ENCODE measurements around the gene ARL16.
A peak's percentile ranks its signal among the peaks of the same experiment; 100 is the strongest.

The ARL16 gene

DNA sequence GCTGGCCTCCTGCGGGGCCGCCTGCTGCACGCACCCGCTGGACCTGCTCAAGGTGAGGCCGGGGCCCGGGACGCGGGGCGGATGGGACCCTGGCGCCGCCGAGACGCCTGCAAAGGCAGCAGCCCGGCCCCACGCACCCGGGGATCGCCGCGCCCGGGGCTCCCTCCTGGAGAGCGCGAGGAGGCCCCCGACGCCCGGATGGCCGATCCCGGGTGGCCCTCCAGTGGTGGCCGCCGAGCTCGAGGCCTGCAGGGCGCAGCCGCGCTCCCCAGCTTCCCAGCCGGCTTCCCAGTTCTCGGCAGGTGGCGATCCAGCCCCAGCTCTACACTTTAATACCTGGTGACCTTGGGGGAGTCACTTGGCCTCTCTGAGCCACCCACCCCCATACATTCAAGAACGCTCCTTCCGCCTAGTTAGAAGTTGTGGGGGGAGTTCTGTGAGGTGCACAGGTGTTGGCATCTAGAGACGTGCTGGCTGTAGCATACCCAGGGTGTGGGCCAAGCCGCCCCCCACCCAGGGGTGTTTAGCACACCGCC is 28.9 kb upstream of the ARL16 start:
- DNase-seq (ENCODE audit: low read depth in 2 of 2) = no peak

DNA sequence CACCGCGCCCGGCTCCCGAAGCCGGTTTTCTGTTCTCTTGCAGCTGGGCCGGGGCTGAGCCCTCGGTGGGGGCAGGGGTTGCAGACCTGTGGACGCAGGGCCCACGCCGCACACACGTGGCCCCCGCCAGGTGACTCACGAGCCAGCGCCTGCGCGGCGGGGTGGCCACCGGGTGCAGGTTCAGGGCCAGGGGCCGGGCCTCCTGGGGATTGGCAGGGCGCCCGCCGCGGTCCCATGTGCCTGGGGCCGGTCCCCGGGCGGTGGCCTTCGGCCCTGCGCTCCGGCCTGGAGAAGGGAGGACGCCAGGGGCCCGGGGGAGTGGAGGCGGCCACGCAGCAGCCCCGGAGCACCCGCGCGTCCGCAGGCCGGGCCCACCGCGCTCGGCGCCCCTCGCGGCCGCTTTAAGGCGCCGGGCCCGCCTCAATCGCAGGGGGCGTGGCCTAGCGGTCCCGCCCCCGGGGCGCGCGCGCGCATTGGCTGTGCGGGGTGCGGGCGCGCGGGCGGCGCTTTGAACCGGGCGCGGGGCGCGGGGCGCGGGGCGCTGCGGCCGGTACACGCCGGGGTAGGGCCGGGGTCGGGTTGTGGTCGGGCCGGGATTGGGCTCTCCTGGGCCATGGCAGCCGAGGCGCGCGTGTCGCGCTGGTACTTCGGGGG is 28.3 kb upstream of the ARL16 start, which contains the start of gene SLC25A10:
TSS of gene SLC25A10 (plus strand) at position 471 of the 654 bp plus-strand sequence. CDS start at position 614, 143 bp downstream.
- DNase-seq (ENCODE audit: low read depth in 2 of 2) = peak; percentile 36 to 53

DNA sequence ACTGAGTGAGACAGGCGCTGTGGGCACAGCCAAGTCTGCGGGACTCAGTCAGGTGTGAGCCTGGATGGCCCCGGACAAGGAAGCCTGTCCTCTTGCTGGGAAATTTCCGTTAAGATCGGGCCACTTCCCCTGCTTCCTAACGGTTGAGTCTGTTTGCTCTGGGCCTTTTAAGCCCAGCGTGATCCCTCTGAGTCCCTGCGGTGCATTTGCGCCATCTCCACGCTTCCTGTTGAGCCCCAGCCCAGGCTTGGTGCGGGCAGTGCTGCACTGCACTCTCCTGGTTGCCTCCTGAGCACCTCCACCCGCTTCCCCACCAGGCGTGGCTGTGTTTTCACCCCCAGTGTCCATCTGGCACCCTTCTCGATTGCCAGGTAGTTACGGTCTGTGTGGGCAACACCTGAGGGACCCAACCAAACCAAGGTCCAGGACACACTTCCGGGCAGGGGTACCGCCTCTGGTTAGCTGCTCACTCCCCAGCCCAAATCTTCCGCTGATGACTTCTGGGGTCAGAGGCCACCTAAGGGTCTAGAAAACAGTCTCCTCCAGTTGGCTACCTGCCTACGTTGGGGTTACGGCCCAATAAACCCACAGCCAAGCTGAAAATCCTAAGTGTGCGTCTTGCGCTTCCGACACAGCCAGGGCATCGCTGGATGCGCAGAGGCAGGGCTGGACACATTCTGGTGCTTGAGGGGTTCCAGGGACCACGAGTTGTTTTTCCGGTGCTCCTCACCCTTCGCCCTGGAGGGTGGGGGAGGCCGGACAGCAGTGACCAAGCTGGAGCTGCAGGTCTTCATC is 27.1 kb upstream of the ARL16 start:
- DNase-seq (ENCODE audit: low read depth in 2 of 2) = no peak

GRCh38 chr17:81708739-81709185 is 25.2 kb upstream of the ARL16 start:
- DNase-seq (ENCODE audit: low read depth in 2 of 2) = no peak

DNA sequence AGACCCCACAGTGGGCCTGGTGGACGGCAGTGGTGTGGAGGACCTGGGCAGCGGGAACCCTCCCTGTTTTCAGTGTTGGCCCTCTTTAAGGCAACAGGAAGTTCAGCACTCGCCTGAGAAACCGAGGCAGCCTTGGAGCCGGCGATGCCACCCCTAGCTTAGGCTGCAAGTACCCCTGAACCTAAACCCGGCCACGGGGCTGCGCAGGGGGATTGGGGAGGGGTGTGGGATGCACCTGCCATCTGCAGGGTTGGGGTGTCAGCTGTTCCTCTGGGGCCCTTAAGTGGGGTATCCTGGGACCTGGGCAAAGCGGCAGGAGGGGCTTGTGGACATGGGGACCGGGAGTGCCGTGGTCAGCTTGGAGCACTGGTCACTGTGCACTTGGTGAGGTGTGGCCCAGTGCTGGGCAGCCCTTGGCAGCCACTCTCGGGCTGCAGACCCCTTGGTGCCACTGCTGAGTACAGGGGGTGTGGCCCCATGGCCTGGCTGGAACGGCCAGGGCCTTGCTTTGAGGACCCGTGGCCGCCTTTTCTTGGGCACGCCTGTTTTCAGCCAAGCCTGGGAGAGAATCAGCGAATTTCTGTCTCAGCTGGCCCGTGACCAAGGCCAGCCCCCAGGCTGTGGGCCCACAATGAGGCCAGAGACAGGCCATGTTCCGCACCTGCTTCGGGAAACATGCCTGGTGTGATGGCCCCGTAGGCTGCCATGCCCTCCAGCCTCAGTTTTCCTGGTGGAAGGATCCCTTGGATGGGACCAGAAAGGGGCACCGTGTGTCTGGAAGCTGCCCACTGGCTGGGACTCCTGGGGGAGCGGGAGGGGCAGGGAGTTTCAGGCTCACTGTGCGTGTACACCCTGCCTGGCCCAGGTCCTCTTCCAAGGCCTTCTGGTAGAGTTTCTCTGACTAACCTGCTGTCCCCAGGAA is 24.4 kb upstream of the ARL16 start:
- DNase-seq (ENCODE audit: low read depth in 2 of 2) = no peak

- no peak for DNase-seq (ENCODE audit: low read depth in 2 of 2)
Observed at GRCh38 chr17:81706757-81707624, 23.4 kb upstream of the ARL16 start.

GRCh38 chr17:81706232-81706611 is 22.6 kb upstream of the ARL16 start:
- no peak for DNase-seq (ENCODE audit: low read depth in 2 of 2)

DNA sequence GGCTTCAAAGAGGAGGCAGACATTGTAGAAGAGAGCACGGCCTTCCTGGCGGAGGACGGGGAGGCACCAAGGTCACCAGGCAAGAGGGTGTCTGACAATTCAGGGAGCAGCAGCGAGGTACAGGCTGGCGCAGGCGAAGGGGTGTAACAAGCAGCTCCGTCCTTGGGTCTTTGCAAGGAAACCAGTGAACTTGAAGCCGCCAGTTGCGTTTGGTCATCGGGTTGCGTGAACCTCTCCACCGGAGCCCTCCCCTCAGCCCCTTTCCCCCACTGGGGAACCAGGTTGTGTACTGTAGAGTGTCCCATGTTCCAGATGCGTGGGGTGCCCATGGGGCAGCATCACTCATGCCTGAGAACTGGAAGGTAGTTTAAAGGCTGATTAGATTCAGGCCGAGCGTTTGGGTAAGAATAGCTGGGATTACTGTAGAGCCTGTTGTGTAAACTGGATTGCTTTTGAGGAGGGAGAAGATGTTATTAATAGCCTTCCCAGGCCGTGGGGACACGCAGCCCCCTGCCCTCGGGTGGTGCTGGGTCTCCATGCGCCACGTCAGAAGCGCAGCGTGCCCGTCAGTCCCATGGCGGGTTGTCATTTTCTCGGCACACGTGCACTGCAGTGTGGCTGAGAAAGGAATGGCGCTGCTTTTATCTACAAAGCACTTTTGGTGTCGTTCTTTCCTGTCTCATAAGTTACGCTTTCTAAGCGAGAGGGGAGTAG is 22.1 kb upstream of the ARL16 start:
- DNase-seq (ENCODE audit: low read depth in 2 of 2) = no peak

- no peak for DNase-seq (ENCODE audit: low read depth in 2 of 2)
Observed at GRCh38 chr17:81703747-81704654, 20.4 kb upstream of the ARL16 start.

GRCh38 chr17:81702934-81703746 is 19.5 kb upstream of the ARL16 start, which contains the start of gene MRPL12:
Gene MRPL12, plus strand, starts transcription at chr17:81703367. Its CDS starts 135 bp downstream, at chr17:81703502.
- peak; percentile 73 to 84 for DNase-seq (ENCODE audit: low read depth in 2 of 2)

DNA sequence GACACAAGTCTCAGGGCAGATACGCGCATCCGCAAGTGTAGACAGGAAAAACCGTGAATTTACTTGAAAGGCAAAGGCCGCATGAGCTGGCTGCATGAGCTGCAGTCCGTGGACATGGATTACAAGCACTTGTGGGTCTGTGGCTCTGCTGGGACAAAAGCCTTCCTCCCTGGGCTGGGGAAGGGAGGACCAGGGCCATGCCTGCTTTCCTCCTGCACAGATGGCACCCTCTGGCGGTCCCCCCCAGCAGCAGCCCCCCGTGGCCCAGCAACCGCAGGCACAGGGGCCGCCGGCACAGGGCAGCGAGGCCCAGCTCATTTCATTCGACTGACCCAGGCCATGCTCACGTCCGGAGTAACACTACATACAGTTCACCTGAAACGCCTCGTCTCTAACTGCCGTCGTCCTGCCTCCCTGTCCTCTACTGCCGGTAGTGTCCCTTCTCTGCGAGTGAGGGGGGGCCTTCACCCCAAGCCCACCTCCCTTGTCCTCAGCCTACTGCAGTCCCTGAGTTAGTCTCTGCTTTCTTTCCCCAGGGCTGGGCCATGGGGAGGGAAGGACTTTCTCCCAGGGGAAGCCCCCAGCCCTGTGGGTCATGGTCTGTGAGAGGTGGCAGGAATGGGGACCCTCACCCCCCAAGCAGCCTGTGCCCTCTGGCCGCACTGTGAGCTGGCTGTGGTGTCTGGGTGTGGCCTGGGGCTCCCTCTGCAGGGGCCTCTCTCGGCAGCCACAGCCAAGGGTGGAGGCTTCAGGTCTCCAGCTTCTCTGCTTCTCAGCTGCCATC is 17.9 kb upstream of the ARL16 start:
- no peak for DNase-seq (ENCODE audit: low read depth in 2 of 2)

GRCh38 chr17:81700353-81701287 is 17.0 kb upstream of the ARL16 start:
- no peak for DNase-seq (ENCODE audit: low read depth in 2 of 2)

- no peak for DNase-seq (ENCODE audit: low read depth in 2 of 2)
Observed at GRCh38 chr17:81697261-81698044, 13.9 kb upstream of the ARL16 start.

- DNase-seq (ENCODE audit: low read depth in 2 of 2) = no peak
Observed at GRCh38 chr17:81696218-81696941, 12.8 kb upstream of the ARL16 start.

DNA sequence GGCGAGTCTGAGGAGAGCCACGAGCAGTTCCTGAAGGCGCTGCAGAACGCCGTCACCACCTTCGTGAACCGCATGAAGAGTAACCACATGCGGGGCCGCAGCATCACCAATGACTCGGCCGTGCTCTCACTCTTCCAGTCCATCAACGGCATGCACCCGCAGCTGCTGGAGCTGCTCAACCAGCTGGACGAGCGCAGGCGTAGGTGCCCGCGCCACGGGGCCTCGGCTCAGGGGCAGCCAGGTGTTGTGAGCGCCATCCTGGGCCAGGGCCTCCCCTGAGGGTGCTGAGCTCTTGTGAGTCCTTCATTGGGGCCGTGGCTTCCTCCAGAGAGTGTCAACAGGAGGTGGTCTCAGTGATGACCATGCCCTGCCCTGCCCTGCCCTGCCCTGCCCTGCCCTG is 12.2 kb upstream of the ARL16 start:
- no peak for DNase-seq (ENCODE audit: low read depth in 2 of 2)

Measured in stimulated activated CD8-positive, alpha-beta memory T cell treated with anti-CD3 and anti-CD28 coated beads, Interleukin-7, amount 100 ng/mL, for 1 hour (primary cell).